ENCODE data around the gene SMARCD1. TPM values are rescaled to one million over a fixed set of nuclear protein-coding genes. Genes with fewer than 3 reads are reported as not detected.

SMARCD1 gene
- total and polyA plus RNA-seq, 4 donors: 4.6 to 24.4 (median 15.3) TPM

- WGBS: 93% methylated on average over 3 of the region's 3 CpGs
- H3K36me3 ChIP-seq (ENCODE audit: control insufficient read depth in 4 of 4, insufficient read depth in 3 of 4, low read depth in 1 of 4, low read length in 3 of 4): peaks cover 9 to 39% (median 28%) of the 10 kb centered on the region in 4 donors
Observed at GRCh38 chr12:50120521-50120920, 35.4 kb downstream of the SMARCD1 start.

GRCh38 chr12:50120953-50121352 lies 35.8 kb downstream of the SMARCD1 start:
- WGBS: 92% methylated on average over 3 of the region's 3 CpGs
- DNase-seq (ENCODE audit: low spot score): no peak
- Histone ChIP-seq H3K4me1 (ENCODE audit: control insufficient read depth in 4 of 4, insufficient read depth in 4 of 4, low read length in 3 of 4) (peaks cover 0 to 6% (median 0%) of the 10 kb centered on the region in 4 donors), H3K36me3 (ENCODE audit: control insufficient read depth in 4 of 4, insufficient read depth in 3 of 4, low read depth in 1 of 4, low read length in 3 of 4) (peaks cover 8 to 42% (median 28%) of the 10 kb centered on the region in 4 donors), H3K4me3 (ENCODE audit: low read depth in 1 of 3, low read length in 3 of 3) (no peak overlapping the region), H3K9me3 (ENCODE audit: control insufficient read depth in 4 of 4, low read length in 3 of 4) (no peaks in the 10 kb centered on the region), H3K9ac (ENCODE audit: low read depth in 1 of 2, low read length in 2 of 2) (no peak overlapping the region), H3K27me3 (ENCODE audit: control insufficient read depth in 4 of 4, insufficient read depth in 4 of 4, low read length in 3 of 4) (no peaks in the 10 kb centered on the region), H3K27ac (ENCODE audit: low read depth in 1 of 2, low read length in 2 of 2) (no peak overlapping the region)
- TF ChIP-seq FOXA2 (IDR thresholded peaks at IDR 0.05): no peak
- TF ChIP-seq, protein P1, sequence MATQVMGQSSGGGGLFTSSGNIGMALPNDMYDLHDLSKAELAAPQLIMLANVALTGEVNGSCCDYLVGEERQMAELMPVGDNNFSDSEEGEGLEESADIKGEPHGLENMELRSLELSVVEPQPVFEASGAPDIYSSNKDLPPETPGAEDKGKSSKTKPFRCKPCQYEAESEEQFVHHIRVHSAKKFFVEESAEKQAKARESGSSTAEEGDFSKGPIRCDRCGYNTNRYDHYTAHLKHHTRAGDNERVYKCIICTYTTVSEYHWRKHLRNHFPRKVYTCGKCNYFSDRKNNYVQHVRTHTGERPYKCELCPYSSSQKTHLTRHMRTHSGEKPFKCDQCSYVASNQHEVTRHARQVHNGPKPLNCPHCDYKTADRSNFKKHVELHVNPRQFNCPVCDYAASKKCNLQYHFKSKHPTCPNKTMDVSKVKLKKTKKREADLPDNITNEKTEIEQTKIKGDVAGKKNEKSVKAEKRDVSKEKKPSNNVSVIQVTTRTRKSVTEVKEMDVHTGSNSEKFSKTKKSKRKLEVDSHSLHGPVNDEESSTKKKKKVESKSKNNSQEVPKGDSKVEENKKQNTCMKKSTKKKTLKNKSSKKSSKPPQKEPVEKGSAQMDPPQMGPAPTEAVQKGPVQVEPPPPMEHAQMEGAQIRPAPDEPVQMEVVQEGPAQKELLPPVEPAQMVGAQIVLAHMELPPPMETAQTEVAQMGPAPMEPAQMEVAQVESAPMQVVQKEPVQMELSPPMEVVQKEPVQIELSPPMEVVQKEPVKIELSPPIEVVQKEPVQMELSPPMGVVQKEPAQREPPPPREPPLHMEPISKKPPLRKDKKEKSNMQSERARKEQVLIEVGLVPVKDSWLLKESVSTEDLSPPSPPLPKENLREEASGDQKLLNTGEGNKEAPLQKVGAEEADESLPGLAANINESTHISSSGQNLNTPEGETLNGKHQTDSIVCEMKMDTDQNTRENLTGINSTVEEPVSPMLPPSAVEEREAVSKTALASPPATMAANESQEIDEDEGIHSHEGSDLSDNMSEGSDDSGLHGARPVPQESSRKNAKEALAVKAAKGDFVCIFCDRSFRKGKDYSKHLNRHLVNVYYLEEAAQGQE (IDR thresholded peaks at IDR 0.05): no peak
- TF ChIP-seq FOXA1 (IDR thresholded peaks at IDR 0.05): no peak

More at GRCh38 chr12:50120521-50120920, 35.4 kb downstream of the SMARCD1 start:
- no peak overlapping the region for H3K9ac ChIP-seq (ENCODE audit: low read depth in 1 of 2, low read length in 2 of 2)
- DNase-seq (ENCODE audit: low spot score): no peak
- no peak overlapping the region for H3K27ac ChIP-seq (ENCODE audit: low read depth in 1 of 2, low read length in 2 of 2)
- H3K27me3 ChIP-seq (ENCODE audit: control insufficient read depth in 4 of 4, insufficient read depth in 4 of 4, low read length in 3 of 4): no peaks in the 10 kb centered on the region
- H3K9me3 ChIP-seq (ENCODE audit: control insufficient read depth in 4 of 4, low read length in 3 of 4): no peaks in the 10 kb centered on the region
- no peak overlapping the region for H3K4me3 ChIP-seq (ENCODE audit: low read depth in 1 of 3, low read length in 3 of 3)
- TF ChIP-seq, protein P2, sequence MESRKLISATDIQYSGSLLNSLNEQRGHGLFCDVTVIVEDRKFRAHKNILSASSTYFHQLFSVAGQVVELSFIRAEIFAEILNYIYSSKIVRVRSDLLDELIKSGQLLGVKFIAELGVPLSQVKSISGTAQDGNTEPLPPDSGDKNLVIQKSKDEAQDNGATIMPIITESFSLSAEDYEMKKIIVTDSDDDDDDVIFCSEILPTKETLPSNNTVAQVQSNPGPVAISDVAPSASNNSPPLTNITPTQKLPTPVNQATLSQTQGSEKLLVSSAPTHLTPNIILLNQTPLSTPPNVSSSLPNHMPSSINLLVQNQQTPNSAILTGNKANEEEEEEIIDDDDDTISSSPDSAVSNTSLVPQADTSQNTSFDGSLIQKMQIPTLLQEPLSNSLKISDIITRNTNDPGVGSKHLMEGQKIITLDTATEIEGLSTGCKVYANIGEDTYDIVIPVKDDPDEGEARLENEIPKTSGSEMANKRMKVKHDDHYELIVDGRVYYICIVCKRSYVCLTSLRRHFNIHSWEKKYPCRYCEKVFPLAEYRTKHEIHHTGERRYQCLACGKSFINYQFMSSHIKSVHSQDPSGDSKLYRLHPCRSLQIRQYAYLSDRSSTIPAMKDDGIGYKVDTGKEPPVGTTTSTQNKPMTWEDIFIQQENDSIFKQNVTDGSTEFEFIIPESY (IDR thresholded peaks at IDR 0.05): no peak
- TF ChIP-seq HNF4A (conservative IDR thresholded peaks at IDR 0.05): no peak
- peaks cover 0 to 6% (median 0%) of the 10 kb centered on the region in 4 donors for H3K4me1 ChIP-seq (ENCODE audit: control insufficient read depth in 4 of 4, insufficient read depth in 4 of 4, low read length in 3 of 4)

GRCh38 chr12:50121641-50122040 lies 36.5 kb downstream of the SMARCD1 start:
- no peak for DNase-seq (ENCODE audit: low spot score)
- peaks cover 0 to 1% (median 0%) of the 10 kb centered on the region in 4 donors for H3K4me1 ChIP-seq (ENCODE audit: control insufficient read depth in 4 of 4, insufficient read depth in 4 of 4, low read length in 3 of 4)
- H3K27ac ChIP-seq (ENCODE audit: low read depth in 1 of 2, low read length in 2 of 2): no peak overlapping the region
- H3K9ac ChIP-seq (ENCODE audit: low read depth in 1 of 2, low read length in 2 of 2): no peak overlapping the region
- 83% methylated on average over 5 of the region's 5 CpGs for WGBS
- H3K36me3 ChIP-seq (ENCODE audit: control insufficient read depth in 4 of 4, insufficient read depth in 3 of 4, low read depth in 1 of 4, low read length in 3 of 4): peaks cover 8 to 38% (median 24%) of the 10 kb centered on the region in 4 donors
- no peaks in the 10 kb centered on the region for H3K9me3 ChIP-seq (ENCODE audit: control insufficient read depth in 4 of 4, low read length in 3 of 4)
- no peaks in the 10 kb centered on the region for H3K27me3 ChIP-seq (ENCODE audit: control insufficient read depth in 4 of 4, insufficient read depth in 4 of 4, low read length in 3 of 4)
- no peak overlapping the region for H3K4me3 ChIP-seq (ENCODE audit: low read depth in 1 of 3, low read length in 3 of 3)
- TF ChIP-seq FOXA2 (IDR thresholded peaks at IDR 0.05): no peak
- TF ChIP-seq HNF4G (IDR thresholded peaks at IDR 0.05): no peak
- TF ChIP-seq JUND (IDR thresholded peaks at IDR 0.05): no peak
- no peak for TF ChIP-seq ATF3 (IDR thresholded peaks at IDR 0.05)
- no peak for TF ChIP-seq RXRA (IDR thresholded peaks at IDR 0.05)
- no peak for TF ChIP-seq FOXA1 (IDR thresholded peaks at IDR 0.05)
- TF ChIP-seq NR2F2 (IDR thresholded peaks at IDR 0.05): no peak
- no peak for TF ChIP-seq SP1 (IDR thresholded peaks at IDR 0.05)
- TF ChIP-seq, protein P3, sequence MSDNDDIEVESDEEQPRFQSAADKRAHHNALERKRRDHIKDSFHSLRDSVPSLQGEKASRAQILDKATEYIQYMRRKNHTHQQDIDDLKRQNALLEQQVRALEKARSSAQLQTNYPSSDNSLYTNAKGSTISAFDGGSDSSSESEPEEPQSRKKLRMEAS (IDR thresholded peaks at IDR 0.05): no peak
- TF ChIP-seq CTCF (IDR thresholded peaks at IDR 0.05; ENCODE audit: low read depth, low read length, missing input control): no peak
- no peak for TF ChIP-seq TAF1 (conservative IDR thresholded peaks at IDR 0.05)
- TF ChIP-seq GABPA (IDR thresholded peaks at IDR 0.05 in 1 of 2, conservative IDR thresholded peaks at IDR 0.05 in 1 of 2): no peak
- TF ChIP-seq, protein P2 (IDR thresholded peaks at IDR 0.05): no peak
- TF ChIP-seq YY1 (IDR thresholded peaks at IDR 0.05): no peak
- no peak for TF ChIP-seq HNF4A (conservative IDR thresholded peaks at IDR 0.05)
- TF ChIP-seq RAD21 (IDR thresholded peaks at IDR 0.05): no peak
- TF ChIP-seq EGR1 (IDR thresholded peaks at IDR 0.05; ENCODE audit: low read depth in 2 of 2): no peak
